Bronchial epithelial cell (primary cell): ENCODE measurements around the gene RNF130. TPM values are rescaled to one million over a fixed set of nuclear protein-coding genes. Genes with fewer than 3 reads are reported as not detected.

ENCODE experiments used
- DNase-seq: peaks from one replicate; pipeline ENCODE4 v3.0.0-alpha.2; 2010; ENCODE audit warnings: low read depth
- FAIRE-seq: peaks from 2 replicates; lab custom pipeline; 2011; peaks lifted over from hg19 to GRCh38; lab: Jason Lieb, UNC
- H3K27me3 ChIP-seq: 2 replicates; pipeline ENCODE4 v1.5.1; 2011; ENCODE audit warnings: low read length; ENCODE audit not compliant: control insufficient read depth, insufficient read depth
- H3K36me3 ChIP-seq: 2 replicates; pipeline ENCODE4 v1.5.1; 2011; ENCODE audit warnings: low read length; ENCODE audit not compliant: control insufficient read depth, insufficient read depth
- H3K4me3 ChIP-seq: 2 replicates; pipeline ENCODE4 v1.5.1; 2011; ENCODE audit warnings: mild to moderate bottlenecking, low read depth, low read length, control low read depth
- total RNA-seq: library from RNA; depleted of rRNA; stranded (reverse); fragments of >200 nt; gene quantifications from 2 replicates; pipeline ENCODE4 v1.2.1, GENCODE V29; 2014
- TF ChIP-seq, protein P1 (sequence below): IDR thresholded peaks from 2 replicates; pipeline ENCODE4 v1.5.1; 2011; ENCODE audit warnings: mild to moderate bottlenecking, moderate library complexity, low read length, control low read depth, inconsistent platforms; ENCODE audit not compliant: insufficient read depth, severe bottlenecking

The RNF130 gene
- total RNA-seq, 1 donor from 2014 or later = 16.8 TPM

GRCh38 chr5:180059326-180059725, 12.2 kb downstream of the RNF130 start:
- FAIRE-seq = no peak
- Histone ChIP-seq H3K27me3 (no peaks in the 10 kb centered on the region), H3K36me3 (no peaks in the 10 kb centered on the region), H3K4me3 (no peak overlapping the region)
- peak; percentile 12 for DNase-seq
- TF ChIP-seq, protein P1, sequence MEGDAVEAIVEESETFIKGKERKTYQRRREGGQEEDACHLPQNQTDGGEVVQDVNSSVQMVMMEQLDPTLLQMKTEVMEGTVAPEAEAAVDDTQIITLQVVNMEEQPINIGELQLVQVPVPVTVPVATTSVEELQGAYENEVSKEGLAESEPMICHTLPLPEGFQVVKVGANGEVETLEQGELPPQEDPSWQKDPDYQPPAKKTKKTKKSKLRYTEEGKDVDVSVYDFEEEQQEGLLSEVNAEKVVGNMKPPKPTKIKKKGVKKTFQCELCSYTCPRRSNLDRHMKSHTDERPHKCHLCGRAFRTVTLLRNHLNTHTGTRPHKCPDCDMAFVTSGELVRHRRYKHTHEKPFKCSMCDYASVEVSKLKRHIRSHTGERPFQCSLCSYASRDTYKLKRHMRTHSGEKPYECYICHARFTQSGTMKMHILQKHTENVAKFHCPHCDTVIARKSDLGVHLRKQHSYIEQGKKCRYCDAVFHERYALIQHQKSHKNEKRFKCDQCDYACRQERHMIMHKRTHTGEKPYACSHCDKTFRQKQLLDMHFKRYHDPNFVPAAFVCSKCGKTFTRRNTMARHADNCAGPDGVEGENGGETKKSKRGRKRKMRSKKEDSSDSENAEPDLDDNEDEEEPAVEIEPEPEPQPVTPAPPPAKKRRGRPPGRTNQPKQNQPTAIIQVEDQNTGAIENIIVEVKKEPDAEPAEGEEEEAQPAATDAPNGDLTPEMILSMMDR = no peak

DNA sequence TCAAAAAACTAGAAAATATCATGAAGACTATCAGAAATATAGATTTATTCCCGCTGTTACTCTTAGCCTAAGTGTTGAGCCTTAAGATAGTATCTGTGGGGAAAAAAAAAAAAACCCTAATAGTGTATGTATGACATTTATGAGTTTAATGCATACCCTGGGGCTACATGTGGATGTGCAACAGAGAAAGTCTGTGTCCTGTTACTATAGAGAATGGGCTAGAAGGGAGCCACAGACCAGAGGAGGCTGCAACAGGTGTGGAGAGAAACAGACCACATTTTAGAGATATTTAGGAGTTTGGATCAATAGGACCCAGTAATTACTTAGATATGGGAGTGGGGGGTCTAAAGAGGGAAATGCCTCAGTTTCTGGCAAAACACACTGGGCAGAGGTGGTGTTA, 15.4 kb downstream of the RNF130 start:
- Histone ChIP-seq H3K36me3 (no peaks in the 10 kb centered on the region), H3K27me3 (no peaks in the 10 kb centered on the region), H3K4me3 (no peak overlapping the region)
- FAIRE-seq (no peak), DNase-seq (no peak)
- TF ChIP-seq, protein P1 = no peak

DNA sequence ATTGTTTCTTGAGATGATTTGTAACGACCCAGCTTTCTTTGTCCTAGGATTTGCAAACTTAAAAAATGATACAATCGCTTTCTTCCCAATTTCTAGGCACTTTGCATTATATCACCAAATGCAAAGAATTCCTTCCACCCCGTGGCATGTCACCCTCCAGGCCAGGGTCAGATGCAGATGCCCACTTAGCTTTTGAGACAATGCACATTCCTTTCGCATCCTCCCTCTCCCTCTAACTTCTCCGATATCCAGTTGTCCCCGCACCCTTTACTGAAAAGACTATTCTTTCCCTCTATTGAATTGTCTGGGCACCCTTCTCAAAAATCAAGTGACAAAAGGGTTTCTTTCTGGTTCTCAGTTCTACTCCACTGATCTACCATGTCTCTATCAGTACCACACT, 17.3 kb downstream of the RNF130 start:
- FAIRE-seq (no peak), DNase-seq (no peak)
- no peaks in the 10 kb centered on the region for H3K27me3 ChIP-seq
- no peak overlapping the region for H3K4me3 ChIP-seq
- TF ChIP-seq, protein P1 = no peak
- no peaks in the 10 kb centered on the region for H3K36me3 ChIP-seq

DNA sequence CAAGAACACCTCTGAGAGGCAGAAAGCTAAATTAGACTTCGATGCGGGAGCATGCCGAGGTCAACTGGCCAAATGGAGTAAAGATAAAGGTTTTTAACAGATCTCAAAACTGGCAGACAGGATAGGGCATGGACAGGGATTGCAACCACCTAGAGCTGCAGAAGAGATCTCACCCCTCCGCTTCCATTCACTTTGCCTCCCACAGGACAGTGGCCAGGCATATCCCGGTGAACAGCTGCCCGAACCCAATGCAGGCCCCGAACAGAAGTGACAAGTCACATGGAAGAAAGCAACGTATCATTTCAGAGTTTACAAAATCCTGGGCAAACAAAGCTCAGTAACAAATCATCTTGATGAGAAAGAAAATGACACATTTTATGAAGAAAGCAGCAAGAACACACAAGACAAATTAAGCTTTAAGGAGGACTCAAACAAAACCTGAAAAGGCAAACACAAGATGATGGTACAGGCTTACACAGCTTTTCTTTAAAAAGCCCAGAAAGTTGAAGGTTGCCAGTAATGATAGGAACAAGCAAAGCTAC, 18.4 kb downstream of the RNF130 start:
- DNase-seq (no peak), FAIRE-seq (no peak)
- Histone ChIP-seq H3K4me3 (no peak overlapping the region), H3K27me3 (no peaks in the 10 kb centered on the region), H3K36me3 (no peaks in the 10 kb centered on the region)
- TF ChIP-seq, protein P1 = no peak

DNA sequence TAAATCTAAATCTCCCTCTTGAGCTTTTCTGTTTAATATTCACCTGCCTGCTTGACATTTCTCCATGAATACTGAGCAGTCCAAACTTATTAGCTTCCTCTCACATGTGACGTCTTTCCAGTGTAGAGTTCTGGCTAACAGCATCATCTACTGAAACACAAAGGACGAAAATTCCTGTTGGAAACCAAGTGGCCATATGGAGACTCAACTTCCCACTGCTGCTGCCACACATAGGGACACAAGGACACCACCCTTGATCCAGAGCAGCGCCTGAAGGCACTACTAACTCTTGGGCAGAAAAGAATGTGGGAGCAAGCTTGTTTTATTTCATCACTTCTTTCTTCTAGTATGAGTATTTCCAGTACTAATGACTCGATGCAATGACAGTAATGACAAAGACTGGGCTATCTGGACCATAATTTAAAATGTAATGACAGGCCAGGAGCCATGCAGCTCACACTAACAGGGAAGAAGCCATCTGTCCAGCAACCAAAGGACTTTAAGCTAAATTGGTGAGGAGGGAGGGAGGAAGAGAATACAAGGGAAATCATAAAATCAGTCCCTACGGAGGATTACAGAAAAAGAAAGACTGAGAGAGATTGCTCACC, 19.2 kb downstream of the RNF130 start:
- DNase-seq = no peak
- peak; percentile 73 for FAIRE-seq
- TF ChIP-seq, protein P1 = no peak

More for the DNA sequence above, 19.2 kb downstream of the RNF130 start:
- Histone ChIP-seq H3K36me3 (no peaks in the 10 kb centered on the region), H3K4me3 (no peak overlapping the region), H3K27me3 (no peaks in the 10 kb centered on the region)
